Loucy (cell line): ENCODE data around the gene EXOSC2.

Source experiments
- CTCF ChIP-seq: fragments of 200-600 bp; sonication (generic); conservative IDR thresholded peaks from 2 replicates; pipeline ENCODE4 v1.5.1; 2014; ENCODE audit warnings: mild to moderate bottlenecking, antibody characterized with exemption, low read length
- EZH2phosphoT487 ChIP-seq: fragments of 200-600 bp; IDR thresholded peaks from 2 replicates; pipeline ENCODE4 v1.6.1; 2018; ENCODE audit warnings: antibody characterized with exemption, mild to moderate bottlenecking, moderate library complexity, borderline replicate concordance

DNA sequence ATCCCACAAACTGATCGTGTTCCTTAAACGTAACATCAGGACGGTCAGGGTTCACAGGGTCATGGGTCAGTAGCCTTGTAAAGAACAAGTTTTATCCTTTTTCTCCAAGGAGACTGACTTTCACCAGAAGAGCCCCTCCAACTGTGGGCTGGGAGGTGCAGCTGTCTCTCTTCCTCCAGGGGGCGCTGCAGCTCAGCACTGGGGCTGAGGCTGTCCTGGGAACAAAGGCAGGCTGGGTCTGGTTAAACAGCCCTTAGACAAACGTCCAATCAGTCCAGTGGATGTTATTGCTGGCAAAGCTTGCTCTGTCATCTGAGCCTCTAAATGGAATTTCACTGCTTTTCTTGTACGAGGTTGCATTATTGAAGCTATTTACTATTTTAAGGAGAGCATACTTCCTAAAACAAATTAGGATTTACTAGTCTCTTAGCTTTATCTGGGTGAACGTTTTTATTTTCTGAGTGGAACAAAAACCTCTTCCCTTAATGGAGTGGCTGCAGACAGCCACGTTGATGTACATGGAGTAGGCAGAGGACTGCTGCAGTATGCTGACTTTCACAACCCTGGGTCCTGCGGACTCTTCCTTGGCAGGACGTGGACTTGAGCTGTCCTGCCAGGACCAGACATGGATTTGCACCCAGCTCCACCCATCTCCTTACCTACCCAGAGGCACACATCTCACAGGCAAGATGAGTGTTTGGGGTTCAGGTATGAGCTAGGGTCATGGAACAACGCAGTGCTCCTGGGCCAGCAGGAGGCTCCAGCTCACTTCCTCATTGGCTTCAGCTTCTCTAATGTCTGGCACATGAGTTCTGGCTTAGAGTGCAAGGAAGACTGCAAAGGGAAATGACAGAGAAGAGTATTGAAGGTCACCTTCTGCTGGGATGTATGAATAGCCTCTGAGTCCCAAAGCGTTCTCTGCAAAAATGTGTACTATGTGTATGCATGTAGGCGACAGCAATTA lies 7.8 kb downstream of the EXOSC2 start:
- TF ChIP-seq CTCF (peak; percentile 71), EZH2phosphoT487 (no peak)
